ENCODE measurements around the gene LEFTY2.
"Not testable (repeated sequence)": the region's sequence is repeated elsewhere in the genome, so short reads cannot be mapped to it uniquely, and the experiment has no call there.

Gene LEFTY2

DNA sequence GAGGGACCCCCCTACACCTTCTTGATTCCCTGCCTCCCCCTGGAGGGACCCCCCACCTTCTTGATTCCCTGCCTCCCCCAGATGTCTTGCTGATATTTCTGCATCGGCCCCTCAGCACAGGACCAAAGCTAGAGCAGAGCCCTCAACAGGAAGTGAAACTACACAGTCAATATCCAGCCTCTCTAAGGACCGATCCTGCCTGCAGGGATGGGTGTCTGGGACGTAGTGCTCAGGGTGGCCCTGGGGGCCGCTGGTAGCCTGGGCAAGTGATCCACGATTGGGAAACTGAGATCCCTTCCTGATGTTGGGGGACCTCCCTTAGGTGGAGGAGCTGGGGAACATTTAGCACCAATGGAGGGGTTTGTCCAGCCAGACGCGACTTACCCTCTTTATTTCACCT is 3.9 kb upstream of the LEFTY2 start:
- Histone ChIP-seq H3K4me1 (ENCODE audit: insufficient read depth, low read length) (peaks cover 42% of the 10 kb centered on the region), H3K27me3 (ENCODE audit: insufficient read depth, low read length) (no peaks in the 10 kb centered on the region)

DNA sequence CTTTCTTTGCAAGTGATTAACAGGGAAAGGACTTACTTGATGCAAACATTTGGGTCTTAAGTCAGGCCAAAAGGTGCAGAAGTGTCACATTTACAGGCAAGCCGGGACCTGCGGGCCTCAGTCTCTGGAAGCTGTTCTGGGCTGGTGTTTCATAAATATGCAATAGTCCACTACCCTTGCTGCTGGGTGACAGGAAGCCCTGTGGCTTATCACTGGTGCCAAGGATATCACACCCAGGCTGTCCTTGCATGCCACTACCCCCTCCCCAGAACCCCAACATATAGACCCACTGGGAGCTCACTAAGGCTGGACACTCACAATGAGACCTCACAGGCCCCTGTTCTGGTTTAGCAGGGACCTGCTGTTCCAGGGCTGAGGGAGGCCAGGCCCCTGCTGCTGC is 3.4 kb upstream of the LEFTY2 start:
- Histone ChIP-seq H3K36me3 (ENCODE audit: insufficient read depth, low read length) (no peaks in the 10 kb centered on the region), H3K27me3 (ENCODE audit: insufficient read depth, low read length) (no peaks in the 10 kb centered on the region), H3K4me3 (ENCODE audit: low read length) (no peak overlapping the region), H2AFZ (ENCODE audit: low read depth, low read length) (no peak overlapping the region), H3K4me1 (ENCODE audit: insufficient read depth, low read length) (peaks cover 42% of the 10 kb centered on the region), H3K9me3 (ENCODE audit: low read length) (no peaks in the 10 kb centered on the region)

More for the DNA sequence above, 3.9 kb upstream of the LEFTY2 start:
- H3K4me3 ChIP-seq (ENCODE audit: low read length), result no peak overlapping the region
- H3K9me3 ChIP-seq (ENCODE audit: low read length), result no peaks in the 10 kb centered on the region
- H2AFZ ChIP-seq (ENCODE audit: low read depth, low read length), result no peak overlapping the region
- no peaks in the 10 kb centered on the region for H3K36me3 ChIP-seq (ENCODE audit: insufficient read depth, low read length)

DNA sequence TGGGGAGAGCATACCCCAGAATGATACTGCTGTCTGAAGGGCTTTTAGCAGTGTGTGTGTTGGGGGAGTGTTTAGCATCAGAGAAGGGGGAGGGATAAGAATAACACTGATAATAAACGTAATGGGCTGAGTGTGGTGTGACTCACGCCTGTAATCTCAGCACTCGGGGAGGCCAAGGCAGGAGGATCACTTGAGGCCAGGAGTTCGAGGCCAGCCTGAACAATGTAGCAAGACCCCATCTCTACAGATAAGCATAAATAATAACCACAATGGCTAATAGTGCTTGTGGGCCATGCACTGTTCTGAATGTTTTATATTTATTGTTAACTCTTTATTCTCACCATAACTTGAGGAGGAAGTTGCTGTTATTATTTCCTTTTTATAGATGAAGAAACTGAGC is 2.6 kb upstream of the LEFTY2 start:
- Histone ChIP-seq H3K27me3 (ENCODE audit: insufficient read depth, low read length) (no peaks in the 10 kb centered on the region), H3K4me3 (ENCODE audit: low read length) (no peak overlapping the region), H3K4me1 (ENCODE audit: insufficient read depth, low read length) (peaks cover 42% of the 10 kb centered on the region), H2AFZ (ENCODE audit: low read depth, low read length) (no peak overlapping the region), H3K9me3 (ENCODE audit: low read length) (no peaks in the 10 kb centered on the region), H3K36me3 (ENCODE audit: insufficient read depth, low read length) (no peaks in the 10 kb centered on the region)

DNA sequence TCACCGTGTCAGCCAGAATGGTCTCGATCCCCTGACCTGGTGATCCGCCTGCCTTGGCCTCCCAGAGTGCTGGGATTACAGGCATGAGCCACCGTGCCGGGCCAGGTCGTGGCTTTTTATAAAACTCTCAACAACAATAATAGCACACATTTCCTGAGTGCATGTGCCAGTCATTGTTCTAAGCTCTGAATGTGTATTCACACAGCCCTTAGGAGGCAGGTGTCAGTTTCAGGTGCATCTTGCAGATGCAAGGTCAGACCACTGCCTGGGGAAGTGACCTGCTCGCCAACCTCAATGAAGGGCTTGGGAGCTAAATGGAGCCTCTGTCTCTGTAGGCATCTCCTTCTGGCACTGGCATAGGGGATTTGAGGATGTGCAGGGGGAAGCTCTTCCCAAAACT is 1.6 kb upstream of the LEFTY2 start:
- H3K4me1 ChIP-seq (ENCODE audit: insufficient read depth, low read length), result peaks cover 42% of the 10 kb centered on the region
- H3K36me3 ChIP-seq (ENCODE audit: insufficient read depth, low read length), result no peaks in the 10 kb centered on the region
- H3K27me3 ChIP-seq (ENCODE audit: insufficient read depth, low read length), result no peaks in the 10 kb centered on the region
- H3K4me3 ChIP-seq (ENCODE audit: low read length), result no peak overlapping the region
- no peaks in the 10 kb centered on the region for H3K9me3 ChIP-seq (ENCODE audit: low read length)
- no peak overlapping the region for H2AFZ ChIP-seq (ENCODE audit: low read depth, low read length)

DNA sequence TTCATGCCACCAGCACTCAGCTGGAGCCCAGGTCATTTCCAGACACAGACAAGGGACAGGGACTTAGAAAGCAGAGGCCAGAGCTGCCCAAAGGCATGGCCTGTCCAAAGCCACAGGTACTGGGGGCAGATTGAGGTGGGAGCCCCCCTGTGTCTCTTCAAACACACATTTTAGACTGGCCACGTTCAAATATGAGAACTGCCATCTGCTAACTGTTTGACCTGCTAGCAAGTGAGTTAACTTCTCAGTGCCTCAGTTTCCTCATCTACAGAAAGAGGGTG is 862 bp upstream of the LEFTY2 start:
- Histone ChIP-seq H3K9me3 (ENCODE audit: low read length) (no peaks in the 10 kb centered on the region), H3K27me3 (ENCODE audit: insufficient read depth, low read length) (no peaks in the 10 kb centered on the region), H2AFZ (ENCODE audit: low read depth, low read length) (no peak overlapping the region), H3K4me1 (ENCODE audit: insufficient read depth, low read length) (peaks cover 42% of the 10 kb centered on the region), H3K36me3 (ENCODE audit: insufficient read depth, low read length) (no peaks in the 10 kb centered on the region), H3K4me3 (ENCODE audit: low read length) (no peak overlapping the region)

DNA sequence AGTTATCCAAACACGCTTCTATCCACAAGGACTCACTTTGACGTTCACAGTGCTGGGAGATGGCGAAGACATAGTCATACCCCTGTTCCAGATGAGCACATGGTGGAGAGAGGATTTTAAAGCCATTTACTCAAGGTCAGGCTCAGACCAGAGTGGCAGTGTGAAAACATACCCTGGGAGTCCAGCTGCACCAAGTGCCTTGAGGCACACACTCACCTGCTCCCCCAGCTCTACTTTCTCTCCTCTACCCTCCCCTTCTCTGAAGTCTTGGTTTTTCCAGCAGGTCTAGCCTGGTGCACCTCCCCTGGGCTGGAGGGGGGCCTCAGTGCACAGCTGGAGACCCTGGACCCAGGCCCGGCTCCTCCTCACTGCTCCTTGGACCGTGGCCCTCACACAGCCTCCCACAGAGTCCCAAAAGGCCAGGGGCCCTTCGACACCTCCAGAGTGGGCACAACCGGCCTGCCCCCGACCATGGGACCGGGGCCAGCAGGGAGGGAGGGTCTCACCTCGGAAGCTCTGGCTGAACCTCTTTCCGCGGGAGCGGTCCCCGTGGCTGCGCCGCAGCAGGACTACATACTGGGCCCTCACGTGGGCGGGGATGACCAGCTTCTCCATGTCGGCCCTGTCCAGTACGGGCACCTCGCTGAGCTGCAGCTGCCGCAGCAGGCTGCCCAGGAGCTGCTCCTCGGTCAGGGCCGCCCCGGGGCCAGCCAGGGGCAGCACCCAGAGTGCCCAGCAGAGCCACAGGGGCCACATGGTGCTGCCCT is 452 bp downstream of the LEFTY2 start:
- Histone ChIP-seq H2AFZ (ENCODE audit: low read depth, low read length) (no peak overlapping the region), H3K9me3 (ENCODE audit: low read length) (no peaks in the 10 kb centered on the region), H3K36me3 (ENCODE audit: insufficient read depth, low read length) (no peaks in the 10 kb centered on the region), H3K4me1 (ENCODE audit: insufficient read depth, low read length) (peaks cover 31% of the 10 kb centered on the region), H3K27me3 (ENCODE audit: insufficient read depth, low read length) (no peaks in the 10 kb centered on the region), H3K4me3 (ENCODE audit: low read length) (no peak overlapping the region)

DNA sequence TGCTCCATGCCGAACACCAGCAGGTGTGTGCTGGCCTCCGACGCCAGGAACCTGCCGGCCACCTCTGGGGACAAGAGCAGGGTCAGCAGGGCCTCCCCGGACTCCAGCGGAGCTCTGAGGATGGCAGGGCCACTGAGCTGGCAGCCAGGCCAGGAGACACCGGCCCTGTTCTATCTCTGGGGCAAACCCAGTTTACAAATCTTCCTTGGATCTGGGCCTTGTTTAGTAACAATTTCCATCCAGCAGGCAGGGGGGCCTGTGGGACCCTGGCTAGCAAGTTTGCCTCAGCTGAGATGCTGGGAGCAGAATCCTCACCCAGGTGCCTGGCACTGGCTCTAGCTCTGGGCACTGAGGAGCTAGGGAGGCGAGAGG is 1.1 kb downstream of the LEFTY2 start:
- H3K9me3 ChIP-seq (ENCODE audit: low read length); H2AFZ ChIP-seq (ENCODE audit: low read depth, low read length); H3K27me3 ChIP-seq (ENCODE audit: insufficient read depth, low read length); H3K4me3 ChIP-seq (ENCODE audit: low read length); H3K36me3 ChIP-seq (ENCODE audit: insufficient read depth, low read length): not testable (repeated sequence)
- peaks cover 24% of the 10 kb centered on the region for H3K4me1 ChIP-seq (ENCODE audit: insufficient read depth, low read length)

DNA sequence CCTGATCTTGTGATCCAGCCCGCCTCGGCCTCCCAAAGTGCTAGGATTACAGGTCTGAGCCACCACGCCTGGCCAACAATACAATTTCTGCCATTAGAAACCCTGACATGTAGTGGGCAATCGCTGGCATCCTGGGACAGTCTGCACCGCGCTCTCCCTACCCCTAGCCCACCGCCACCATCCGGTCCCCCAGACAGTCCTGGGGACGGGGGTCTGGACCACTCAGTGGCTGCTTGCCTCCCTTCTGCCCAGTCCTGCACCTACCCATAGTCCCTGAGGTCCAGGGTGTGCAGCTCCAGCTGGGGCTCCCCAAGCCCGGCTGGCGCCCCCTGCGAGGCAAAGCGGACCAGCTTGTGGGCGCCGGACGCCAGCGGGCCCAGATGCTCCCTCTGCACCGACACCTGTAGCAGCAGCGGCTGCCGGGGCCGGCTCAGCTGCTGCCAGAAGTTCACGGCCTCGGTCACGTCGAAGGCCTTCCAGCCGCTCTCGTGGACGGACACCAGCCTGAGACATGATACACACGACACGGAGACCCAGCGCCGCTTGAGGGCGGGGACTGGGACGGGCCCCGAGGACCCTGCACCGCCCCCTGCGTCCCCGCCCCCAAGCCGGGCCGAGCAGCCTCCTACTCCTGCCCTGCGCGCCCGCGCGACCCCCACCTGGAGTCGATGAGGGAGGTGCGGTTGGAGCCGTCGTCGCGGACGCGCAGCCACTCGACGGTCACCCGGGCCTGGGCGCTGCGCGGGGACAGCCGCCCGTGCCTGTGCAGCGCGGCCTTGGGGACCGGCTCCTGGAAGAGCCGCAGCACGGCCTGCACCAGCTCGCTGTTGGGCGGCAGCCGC is 1.7 kb downstream of the LEFTY2 start:
- H2AFZ ChIP-seq (ENCODE audit: low read depth, low read length); H3K27me3 ChIP-seq (ENCODE audit: insufficient read depth, low read length); H3K4me3 ChIP-seq (ENCODE audit: low read length); H3K36me3 ChIP-seq (ENCODE audit: insufficient read depth, low read length); H3K9me3 ChIP-seq (ENCODE audit: low read length): not testable (repeated sequence)
- H3K4me1 ChIP-seq (ENCODE audit: insufficient read depth, low read length), result peaks cover 18% of the 10 kb centered on the region

DNA sequence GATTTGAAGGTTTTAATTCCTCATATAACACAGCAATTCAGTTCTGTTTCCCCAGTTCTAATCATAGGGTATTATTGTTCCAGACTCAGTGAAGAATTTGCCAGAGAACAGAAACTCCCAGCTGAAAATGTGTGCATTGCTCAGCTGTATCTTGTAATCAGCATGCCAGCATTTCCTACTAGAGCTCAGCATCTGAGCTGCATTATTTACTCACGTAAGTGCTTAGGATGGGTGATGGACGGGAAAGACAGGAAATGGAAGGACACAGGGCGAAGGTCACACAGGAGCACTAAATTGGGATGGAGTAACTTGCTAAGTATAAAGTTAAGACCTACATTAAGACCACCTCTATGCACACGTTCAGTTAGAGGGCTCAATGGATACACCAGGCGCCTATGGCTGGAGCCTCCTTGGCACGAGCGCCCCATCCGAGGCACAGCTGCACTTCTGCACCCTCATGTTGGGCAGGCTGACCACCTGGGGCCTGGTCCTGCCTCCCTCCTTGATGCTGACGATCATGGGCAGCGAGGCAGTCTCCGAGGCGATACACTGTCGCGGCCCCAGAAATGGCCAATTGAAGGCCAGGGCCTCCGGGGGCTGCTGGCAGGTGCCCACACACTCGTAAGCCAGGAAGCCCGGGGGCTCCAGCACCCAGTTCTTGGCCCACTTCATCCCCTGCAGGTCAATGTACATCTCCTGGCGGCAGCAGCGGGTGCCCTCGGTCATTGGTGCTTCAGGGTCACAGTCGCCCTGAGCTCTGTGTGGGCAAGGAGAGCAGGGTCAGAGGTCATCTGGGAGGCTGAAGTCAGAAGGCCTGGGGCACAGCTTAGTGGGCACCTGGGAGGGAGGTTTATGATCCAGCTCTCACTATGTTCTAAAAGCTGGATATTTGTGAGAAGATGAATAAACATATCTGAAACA is 3.7 kb downstream of the LEFTY2 start:
- Histone ChIP-seq H3K4me3 (ENCODE audit: low read length) (no peak overlapping the region), H3K36me3 (ENCODE audit: insufficient read depth, low read length) (no peaks in the 10 kb centered on the region), H3K4me1 (ENCODE audit: insufficient read depth, low read length) (peaks cover 10% of the 10 kb centered on the region), H2AFZ (ENCODE audit: low read depth, low read length) (no peak overlapping the region), H3K27me3 (ENCODE audit: insufficient read depth, low read length) (no peaks in the 10 kb centered on the region), H3K9me3 (ENCODE audit: low read length) (no peaks in the 10 kb centered on the region)

DNA sequence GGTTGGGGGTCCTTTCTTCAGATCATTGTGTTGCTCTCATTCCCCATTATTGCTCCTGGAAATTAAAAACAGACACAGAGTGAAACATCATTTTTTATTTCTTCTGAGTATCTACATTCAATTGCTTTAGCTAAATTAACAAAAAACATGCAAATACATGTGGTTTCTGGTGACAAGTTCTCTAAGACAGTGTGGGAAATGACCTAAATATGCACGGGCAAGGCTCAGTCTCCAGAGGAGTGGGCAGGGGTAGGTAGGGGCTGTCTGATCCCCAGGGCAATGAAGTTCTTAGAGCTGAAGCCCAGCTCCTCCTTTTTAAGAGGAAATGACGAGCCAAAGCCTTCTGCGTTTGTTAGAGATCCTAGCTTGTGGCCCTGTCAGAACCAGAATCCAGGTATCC is 4.5 kb downstream of the LEFTY2 start:
- Histone ChIP-seq H3K36me3 (ENCODE audit: insufficient read depth, low read length) (no peaks in the 10 kb centered on the region), H3K27me3 (ENCODE audit: insufficient read depth, low read length) (no peaks in the 10 kb centered on the region), H2AFZ (ENCODE audit: low read depth, low read length) (no peak overlapping the region), H3K4me1 (ENCODE audit: insufficient read depth, low read length) (peaks cover 7% of the 10 kb centered on the region), H3K4me3 (ENCODE audit: low read length) (no peak overlapping the region), H3K9me3 (ENCODE audit: low read length) (no peaks in the 10 kb centered on the region)

DNA sequence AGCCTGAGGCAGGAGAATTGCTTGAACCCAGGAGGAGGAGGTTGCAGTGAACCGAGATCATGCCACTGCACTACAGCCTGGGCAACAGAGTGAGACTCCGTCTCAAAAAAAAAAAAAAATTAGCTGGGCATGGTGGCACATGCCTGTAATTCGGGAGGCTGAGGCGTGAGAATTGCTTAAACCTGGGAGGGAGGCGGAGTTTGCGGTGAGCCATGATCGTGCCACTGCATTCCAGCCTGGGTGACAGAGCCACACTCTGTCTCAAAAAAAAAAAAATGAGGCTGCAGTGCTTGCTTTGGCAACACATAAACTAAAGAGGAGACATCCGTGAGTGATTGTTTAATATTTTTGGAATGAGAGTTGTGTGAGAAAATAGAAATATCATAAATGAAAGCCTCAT is 4.9 kb downstream of the LEFTY2 start:
- not testable (repeated sequence) for H2AFZ ChIP-seq (ENCODE audit: low read depth, low read length); H3K36me3 ChIP-seq (ENCODE audit: insufficient read depth, low read length); H3K4me3 ChIP-seq (ENCODE audit: low read length); H3K4me1 ChIP-seq (ENCODE audit: insufficient read depth, low read length); H3K9me3 ChIP-seq (ENCODE audit: low read length); H3K27me3 ChIP-seq (ENCODE audit: insufficient read depth, low read length)

DNA sequence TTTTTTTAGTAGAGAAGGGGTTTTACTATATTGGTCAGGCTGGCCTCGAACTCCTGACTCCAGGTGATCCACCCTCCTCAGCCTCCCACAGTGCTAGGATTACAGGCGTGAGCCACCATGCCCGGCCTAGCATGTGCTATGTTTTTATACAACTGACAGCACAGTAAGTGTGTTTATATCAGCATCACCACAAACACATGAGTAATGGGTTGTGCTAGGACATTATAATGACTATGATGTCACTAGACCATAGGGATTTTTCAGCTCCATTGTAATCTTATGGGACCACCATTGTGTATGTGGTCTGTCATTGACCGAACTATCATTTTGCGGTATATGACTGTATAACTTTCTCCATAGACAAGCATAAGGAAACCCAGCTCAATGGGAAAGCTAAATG is 6.3 kb downstream of the LEFTY2 start:
- no peaks in the 10 kb centered on the region for H3K36me3 ChIP-seq (ENCODE audit: insufficient read depth, low read length)

DNA sequence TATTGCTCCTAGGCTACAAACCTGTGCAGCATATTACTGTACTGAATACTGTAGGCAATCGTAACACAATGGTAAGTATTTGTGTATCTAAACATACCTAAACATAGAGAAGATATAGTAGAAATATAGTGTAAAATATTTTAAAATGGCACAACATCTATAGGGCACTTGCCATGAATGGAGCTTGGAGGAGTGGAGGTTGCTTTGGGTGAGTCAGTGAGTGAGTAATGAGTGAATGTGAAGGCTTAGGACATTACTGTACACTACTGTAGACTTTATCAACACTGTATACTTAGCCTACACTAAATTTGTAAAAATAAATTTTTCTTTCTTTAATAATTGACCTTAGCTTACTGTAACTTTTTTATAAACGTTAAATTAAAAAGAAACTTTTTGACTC is 7.9 kb downstream of the LEFTY2 start:
- no peaks in the 10 kb centered on the region for H3K4me1 ChIP-seq (ENCODE audit: insufficient read depth, low read length)
- H3K4me3 ChIP-seq (ENCODE audit: low read length), result no peak overlapping the region
- no peaks in the 10 kb centered on the region for H3K36me3 ChIP-seq (ENCODE audit: insufficient read depth, low read length)
- no peak overlapping the region for H2AFZ ChIP-seq (ENCODE audit: low read depth, low read length)
- H3K27me3 ChIP-seq (ENCODE audit: insufficient read depth, low read length), result no peaks in the 10 kb centered on the region
- no peaks in the 10 kb centered on the region for H3K9me3 ChIP-seq (ENCODE audit: low read length)

More for the DNA sequence above, 6.3 kb downstream of the LEFTY2 start:
- no peaks in the 10 kb centered on the region for H3K4me1 ChIP-seq (ENCODE audit: insufficient read depth, low read length)
- no peaks in the 10 kb centered on the region for H3K27me3 ChIP-seq (ENCODE audit: insufficient read depth, low read length)
- no peaks in the 10 kb centered on the region for H3K9me3 ChIP-seq (ENCODE audit: low read length)
- H2AFZ ChIP-seq (ENCODE audit: low read depth, low read length), result no peak overlapping the region
- no peak overlapping the region for H3K4me3 ChIP-seq (ENCODE audit: low read length)
